Measurements from ENCODE around the gene MARS1.
"Not testable (repeated sequence)": the region's sequence is repeated elsewhere in the genome, so short reads cannot be mapped to it uniquely, and the experiment has no call there.

MARS1 gene

GRCh38 chr12:57497223-57498131, 9.6 kb downstream of the MARS1 start:
- no peak for TF ChIP-seq CTCF (conservative IDR thresholded peaks at IDR 0.05; ENCODE audit: low read length)
- no peak overlapping the region for H3K4me3 ChIP-seq (ENCODE audit: low read length)
- DNase-seq (ENCODE audit: low read depth): no peak

GRCh38 chr12:57498132-57498502, 10.2 kb downstream of the MARS1 start:
- no peak for TF ChIP-seq CTCF (conservative IDR thresholded peaks at IDR 0.05; ENCODE audit: low read length)
- no peak overlapping the region for H3K4me3 ChIP-seq (ENCODE audit: low read length)
- DNase-seq (ENCODE audit: low read depth): no peak

- no peak overlapping the region for H3K4me3 ChIP-seq (ENCODE audit: low read length)
- no peak for TF ChIP-seq CTCF (conservative IDR thresholded peaks at IDR 0.05; ENCODE audit: low read length)
- DNase-seq (ENCODE audit: low read depth): no peak
Measured at GRCh38 chr12:57498571-57498970, 10.7 kb downstream of the MARS1 start.

- DNase-seq (ENCODE audit: low read depth): no peak
- no peak overlapping the region for H3K4me3 ChIP-seq (ENCODE audit: low read length)
- no peak for TF ChIP-seq CTCF (conservative IDR thresholded peaks at IDR 0.05; ENCODE audit: low read length)
Measured at GRCh38 chr12:57500213-57500612, 12.3 kb downstream of the MARS1 start.

GRCh38 chr12:57502311-57502969, 14.6 kb downstream of the MARS1 start:
- H3K4me3 ChIP-seq (ENCODE audit: low read length); DNase-seq (ENCODE audit: low read depth): not testable (repeated sequence)

GRCh38 chr12:57506541-57506940, 18.7 kb downstream of the MARS1 start:
- not testable (repeated sequence) for H3K4me3 ChIP-seq (ENCODE audit: low read length); DNase-seq (ENCODE audit: low read depth)

- DNase-seq (ENCODE audit: low read depth); H3K4me3 ChIP-seq (ENCODE audit: low read length): not testable (repeated sequence)
Measured at GRCh38 chr12:57507796-57508195, 19.9 kb downstream of the MARS1 start.

GRCh38 chr12:57511161-57511560, 23.3 kb downstream of the MARS1 start:
- TF ChIP-seq CTCF (conservative IDR thresholded peaks at IDR 0.05; ENCODE audit: low read length): no peak
- no peak for DNase-seq (ENCODE audit: low read depth)
- H3K4me3 ChIP-seq (ENCODE audit: low read length): no peak overlapping the region
